AG04450 (cell line): Measurements from ENCODE around the gene TMEM184A. TPM values are rescaled to one million over a fixed set of nuclear protein-coding genes. Genes with fewer than 3 reads are reported as not detected.

Source experiments
- CTCF ChIA-PET: fragments of 300-600, 350-600 bp; formaldehyde crosslinking; extraction: SDS; loops from one replicate; lab custom pipeline; 2022; ENCODE audit warnings: antibody characterized with exemption, inconsistent platforms; lab: Charles Lee
- POLR2A ChIA-PET: fragments of 350-600 bp; formaldehyde crosslinking; extraction: SDS; loops from one replicate; lab custom pipeline; 2021; ENCODE audit warnings: antibody characterized with exemption, inconsistent platforms; lab: Yijun Ruan, JAX
- DNase-seq: peaks from one replicate; pipeline ENCODE4 v3.0.0-alpha.2; 2011; ENCODE audit warnings: low read depth, low spot score
- H3K27ac ChIP-seq: one replicate; pipeline ENCODE4 v1.5.1; 2012; ENCODE audit warnings: low read depth, low read length, control low read depth
- H3K27me3 ChIP-seq: one replicate; pipeline ENCODE4 v1.6.0; 2012; ENCODE audit warnings: low read length; ENCODE audit not compliant: control insufficient read depth, insufficient read depth
- H3K4me3 ChIP-seq: 2 replicates; pipeline ENCODE4 v1.5.1; 2011; ENCODE audit warnings: mild to moderate bottlenecking, low read depth, low read length, control low read depth
- H3K9me3 ChIP-seq: 2 replicates; pipeline ENCODE4 v1.5.1; 2012; ENCODE audit warnings: low read length; ENCODE audit not compliant: control insufficient read depth, insufficient read depth
- CTCF ChIP-seq: IDR thresholded peaks from 2 replicates; pipeline ENCODE4 v1.5.1; 2011; ENCODE audit warnings: low read depth, low read length, control low read depth, inconsistent platforms
- polyA plus RNA-seq: library from polyadenylated mRNA; depleted of rRNA; stranded (reverse); fragments of >200 nt; gene quantifications from 2 replicates; pipeline ENCODE4 v1.2.3, GENCODE V29; 2011

The TMEM184A gene
- polyA plus RNA-seq, 1 experiment, result 0.56 TPM

DNA sequence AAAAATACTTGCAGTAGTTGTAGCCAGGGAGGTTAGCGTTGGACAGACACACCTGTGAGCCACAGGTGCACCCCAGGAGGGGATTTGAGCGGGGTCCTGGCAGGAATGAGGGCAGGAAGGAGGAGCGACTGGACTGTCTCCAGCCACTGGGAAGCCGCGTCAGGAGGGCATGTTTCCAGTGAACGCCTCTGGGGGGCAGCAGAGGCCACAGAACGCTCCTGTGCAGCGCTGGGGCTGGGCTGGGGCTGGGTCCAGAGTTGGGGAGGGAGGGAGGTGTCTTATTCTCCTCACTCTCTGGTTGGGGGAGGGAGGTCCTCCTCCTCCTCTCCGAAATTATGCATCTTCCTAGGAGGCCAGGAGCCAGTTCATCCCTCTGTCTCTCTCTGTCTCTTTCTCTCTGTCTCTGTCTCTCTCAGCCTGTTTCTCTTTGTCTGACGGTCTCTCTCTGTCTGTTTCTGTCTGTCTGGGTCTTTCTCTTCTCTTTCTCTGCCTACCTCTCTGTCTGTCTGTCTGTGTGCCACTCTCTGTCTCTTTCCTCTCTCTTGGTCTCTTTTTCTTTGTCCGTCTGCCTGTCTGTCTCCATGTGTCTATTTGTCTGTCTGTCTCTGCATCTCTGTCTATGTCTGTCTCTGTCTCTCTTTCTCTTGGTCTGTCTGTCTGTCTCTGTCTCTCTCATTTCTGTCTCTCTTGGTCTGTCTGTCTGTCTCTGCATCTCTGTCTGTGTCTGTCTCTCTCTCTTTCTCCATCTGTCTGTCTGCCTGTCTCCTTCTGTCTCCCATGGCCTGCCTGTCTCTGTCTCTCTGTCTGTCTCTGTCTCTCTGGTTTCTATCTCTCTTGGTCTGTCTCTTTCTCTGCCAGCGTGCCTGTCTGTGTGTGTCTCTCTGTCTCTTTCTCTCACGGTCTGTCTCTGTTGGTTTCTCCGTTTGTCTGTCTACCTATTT is 23.7 kb upstream of the TMEM184A start:
- no peak overlapping the region for H3K27ac ChIP-seq
- DNase-seq, result no peak
- peaks cover 6% of the 10 kb centered on the region for H3K27me3 ChIP-seq
- CTCF ChIA-PET, result interaction anchor here (0.6 to 1.1 kb wide), 14 partner anchors 9 to 785 kb away, joined by 3 to 9 read pairs (median 3); no protein-coding TSS in a partner anchor
- POLR2A ChIA-PET, result no interaction called here
- no peaks in the 10 kb centered on the region for H3K9me3 ChIP-seq
- peak; percentile 87 for TF ChIP-seq CTCF
- H3K4me3 ChIP-seq, result no peak overlapping the region

- TF ChIP-seq CTCF, result no peak
- H3K4me3 ChIP-seq, result no peak overlapping the region
- ChIA-PET POLR2A (no interaction called here), CTCF (interaction anchor here (0.8 to 1.1 kb wide), 3 partner anchors 10 to 769 kb away, joined by 3 to 9 read pairs (median 7); no protein-coding TSS in a partner anchor)
- H3K9me3 ChIP-seq, result no peaks in the 10 kb centered on the region; the same call in 1 of the 2 replicates
- DNase-seq, result no peak
- peaks cover 2% of the 10 kb centered on the region for H3K27me3 ChIP-seq
- no peak overlapping the region for H3K27ac ChIP-seq
These were observed 22.5 kb upstream of the TMEM184A start for GRCh38 chr7:1578513-1578912.

GRCh38 chr7:1576521-1577253 is 20.7 kb upstream of the TMEM184A start:
- Histone ChIP-seq H3K27ac (no peak overlapping the region), H3K4me3 (no peak overlapping the region), H3K27me3 (peaks cover 2% of the 10 kb centered on the region), H3K9me3 (no peaks in the 10 kb centered on the region; the same call in 1 of the 2 replicates)
- ChIA-PET POLR2A (no interaction called here), CTCF (no interaction called here)
- DNase-seq, result no peak
- no peak for TF ChIP-seq CTCF

GRCh38 chr7:1575809-1576208 is 19.8 kb upstream of the TMEM184A start:
- ChIA-PET CTCF (no interaction called here), POLR2A (no interaction called here)
- no peak overlapping the region for H3K27ac ChIP-seq
- H3K27me3 ChIP-seq, result peaks cover 2% of the 10 kb centered on the region
- H3K4me3 ChIP-seq, result no peak overlapping the region
- H3K9me3 ChIP-seq, result no peaks in the 10 kb centered on the region; the same call in 1 of the 2 replicates
- no peak for TF ChIP-seq CTCF
- DNase-seq, result no peak
